Activated CD4-positive, alpha-beta T cell treated with anti-CD3 and anti-CD28 coated beads, Interleukin-2, amount 50 U/mL, for 24 hours (primary cell): ENCODE data around the gene PFKFB1.

ENCODE experiments used
- DNase-seq, 2 donors: peaks; one replicate each; pipeline ENCODE4 v3.0.0-alpha.2; 2020; ENCODE audit warnings: low read depth in 1 of 2, low spot score in 1 of 2

Gene PFKFB1

DNA sequence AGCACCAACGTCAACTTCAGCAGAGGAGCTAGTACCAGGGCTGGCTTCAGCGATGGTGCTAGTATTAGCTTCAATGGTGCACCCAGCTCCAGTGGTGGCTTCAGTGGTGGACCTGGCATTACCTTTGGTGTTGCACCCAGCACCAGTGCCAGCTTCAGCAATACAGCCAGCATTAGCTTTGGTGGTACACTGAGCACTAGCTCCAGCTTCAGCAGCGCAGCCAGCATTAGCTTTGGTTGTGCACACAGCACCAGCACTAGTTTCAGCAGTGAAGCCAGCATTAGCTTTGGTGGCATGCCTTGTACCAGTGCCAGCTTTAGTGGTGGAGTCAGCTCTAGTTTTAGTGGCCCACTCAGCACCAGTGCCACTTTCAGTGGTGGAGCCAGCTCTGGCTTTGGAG, 65.1 kb downstream of the PFKFB1 start:
- DNase-seq = no peak

DNA sequence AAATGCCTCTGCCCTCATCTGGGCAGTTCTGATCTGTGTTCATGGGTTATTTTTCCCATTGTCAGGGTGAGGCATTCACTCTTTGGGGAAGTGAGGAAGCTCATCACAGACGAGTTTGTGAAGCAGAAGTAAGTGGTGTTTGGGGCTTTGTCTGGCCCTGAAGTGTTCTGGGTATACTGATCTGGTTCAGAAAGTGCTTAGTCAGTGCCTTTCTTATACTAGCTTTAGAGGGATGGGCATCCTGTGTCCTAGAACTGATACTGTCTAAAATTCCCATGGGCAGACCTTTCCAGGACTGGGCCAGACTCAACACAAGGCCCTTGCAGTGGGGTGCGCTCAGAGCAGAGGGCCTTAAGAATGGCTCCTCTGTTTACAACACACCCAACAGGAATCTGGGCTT, 67.0 kb downstream of the PFKFB1 start:
- DNase-seq = no peak

DNA sequence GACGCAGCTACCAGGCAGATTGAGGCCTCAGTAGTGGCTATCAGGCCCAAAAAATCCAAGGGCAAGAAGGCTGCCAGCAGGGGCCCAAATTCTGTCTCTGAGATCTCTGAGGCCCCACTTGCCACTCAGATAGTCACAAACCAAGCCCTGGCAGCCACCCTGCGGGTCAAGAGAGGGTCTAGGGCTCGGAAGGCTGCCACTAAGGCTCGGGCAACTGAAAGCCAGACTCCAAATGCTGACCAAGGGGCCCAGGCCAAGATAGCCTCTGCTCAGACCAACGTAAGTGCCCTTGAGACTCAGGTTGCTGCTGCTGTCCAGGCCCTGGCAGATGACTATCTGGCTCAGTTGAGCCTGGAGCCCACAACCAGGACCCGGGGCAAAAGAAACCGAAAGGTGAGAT, 70.6 kb downstream of the PFKFB1 start:
- no peak for DNase-seq

DNA sequence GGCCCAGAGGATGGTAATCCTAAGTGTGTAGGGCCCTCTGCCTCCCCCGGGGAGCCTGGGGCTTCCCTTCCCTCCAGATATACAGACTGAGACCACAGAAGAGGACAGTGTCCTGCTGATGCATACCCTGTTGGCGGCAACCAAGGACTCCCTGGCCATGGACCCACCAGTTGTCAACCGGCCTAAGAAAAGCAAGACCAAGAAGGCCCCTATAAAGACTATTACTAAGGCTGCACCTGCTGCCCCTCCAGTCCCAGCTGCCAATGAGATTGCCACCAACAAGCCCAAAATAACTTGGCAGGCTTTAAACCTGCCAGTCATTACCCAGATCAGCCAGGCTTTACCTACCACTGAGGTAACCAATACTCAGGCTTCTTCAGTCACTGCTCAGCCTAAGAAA, 71.4 kb downstream of the PFKFB1 start:
- DNase-seq = no peak

DNA sequence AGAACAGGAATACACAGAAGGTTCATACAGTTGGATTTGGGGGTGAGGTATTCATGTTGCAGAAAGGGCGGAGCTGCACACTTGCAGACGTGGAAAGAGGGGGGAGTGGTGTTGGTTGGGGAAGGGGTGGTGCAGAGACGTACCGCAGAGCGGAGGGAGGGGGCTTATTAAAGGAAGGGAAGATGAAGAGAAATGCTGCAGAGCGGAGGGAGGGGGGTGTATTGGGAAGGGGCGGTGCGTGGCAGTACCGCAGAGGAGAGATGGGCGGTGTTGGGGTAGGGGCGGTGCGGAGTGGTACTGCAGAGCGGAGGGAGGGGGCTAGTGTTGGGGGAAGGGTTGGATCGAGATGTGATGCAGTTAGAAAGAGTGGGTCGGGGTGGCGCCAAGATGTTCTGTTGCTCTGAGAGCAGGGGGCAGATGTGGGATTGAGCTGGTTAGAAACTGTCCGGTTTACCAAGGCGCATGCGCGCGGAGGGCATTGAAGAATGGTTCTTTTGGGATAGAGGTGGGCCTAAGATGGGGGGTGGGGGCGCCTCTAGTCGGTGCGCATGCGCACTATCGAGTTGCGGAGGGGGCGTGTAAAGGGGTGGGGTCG, 72.5 kb downstream of the PFKFB1 start:
- peak; percentile 17 to 37 for DNase-seq

DNA sequence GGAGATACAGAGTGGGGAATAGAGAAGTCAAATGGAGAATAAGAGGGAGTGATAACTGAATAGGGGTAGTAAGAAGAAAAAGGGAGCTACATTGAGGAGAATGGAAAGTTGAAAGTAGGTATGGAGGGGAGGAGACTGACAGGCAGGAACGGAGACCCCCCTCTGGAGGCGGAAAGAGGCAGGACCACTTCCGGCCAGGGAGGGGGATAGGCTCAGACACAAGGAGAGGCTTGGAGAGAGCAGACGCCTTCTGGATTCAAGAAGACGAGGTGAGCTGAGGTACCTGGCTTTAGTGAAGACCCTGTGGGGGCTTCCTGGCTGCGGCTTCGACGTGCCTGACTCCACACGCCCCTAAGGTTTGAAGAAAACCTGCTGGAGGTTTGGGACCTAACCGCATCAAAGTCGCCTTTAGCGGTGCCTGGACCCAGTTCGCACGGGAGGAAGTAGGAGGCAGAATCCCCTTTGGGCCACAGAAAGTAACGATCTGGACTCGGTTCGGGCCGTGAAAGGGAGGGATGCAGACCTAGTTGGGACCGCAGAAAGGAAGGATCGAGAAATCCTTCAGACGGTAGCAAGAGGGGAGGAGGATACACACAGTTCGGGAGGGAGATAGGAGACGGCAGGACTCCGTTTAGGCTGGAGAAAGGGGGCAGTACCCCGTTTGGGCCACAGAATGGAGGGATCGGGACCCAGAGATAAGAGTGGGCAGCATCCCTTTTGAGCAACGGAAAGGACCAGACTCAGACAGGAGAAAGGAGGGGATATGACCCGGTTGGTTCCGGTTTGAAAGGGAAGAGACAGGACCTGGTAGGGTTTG, 73.2 kb downstream of the PFKFB1 start, which contains the start of gene TRO:
Gene TRO, plus strand, starts transcription at position 215 of the 817 bp plus-strand sequence. CDS start 1,423 bp downstream, outside the sequence.
- no peak for DNase-seq

DNA sequence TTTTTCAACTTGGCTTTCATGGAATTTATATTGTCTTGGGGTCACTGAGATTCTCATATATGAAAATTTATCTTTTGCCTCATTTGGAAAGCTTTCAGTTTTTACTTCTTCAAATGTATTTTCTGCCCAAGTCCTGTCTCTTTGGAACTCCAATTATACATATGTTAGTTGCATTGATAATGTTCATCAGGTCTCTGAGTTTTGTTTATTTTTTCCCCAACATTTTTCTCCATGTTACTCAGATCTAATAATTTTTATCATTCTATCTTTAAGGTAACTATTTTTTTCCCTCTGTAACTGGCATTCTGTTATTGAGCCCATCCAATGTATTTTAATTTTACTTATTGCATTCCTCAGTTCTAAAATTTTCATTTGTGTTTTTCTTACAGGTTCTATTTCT, 84.0 kb downstream of the PFKFB1 start:
- no peak for DNase-seq

DNA sequence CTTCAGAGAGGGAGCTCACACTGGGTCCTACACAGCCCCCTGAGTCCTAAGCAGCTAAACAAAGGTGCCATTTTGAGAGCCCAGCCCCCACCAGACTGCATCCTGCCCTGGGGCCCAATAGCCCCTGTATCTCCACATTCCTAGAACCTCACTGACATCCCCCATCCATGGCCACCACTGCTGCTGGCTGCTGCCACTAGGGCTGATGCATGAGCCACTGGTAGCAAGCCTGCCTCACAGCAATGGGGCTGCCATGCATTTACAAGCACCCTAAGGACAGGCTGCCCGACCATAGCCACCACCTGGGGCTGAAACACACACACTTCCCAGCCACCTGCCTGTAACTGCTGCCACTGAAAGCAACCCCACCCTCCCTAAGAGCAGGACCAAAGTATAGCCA, 99.8 kb downstream of the PFKFB1 start:
- no peak for DNase-seq

DNA sequence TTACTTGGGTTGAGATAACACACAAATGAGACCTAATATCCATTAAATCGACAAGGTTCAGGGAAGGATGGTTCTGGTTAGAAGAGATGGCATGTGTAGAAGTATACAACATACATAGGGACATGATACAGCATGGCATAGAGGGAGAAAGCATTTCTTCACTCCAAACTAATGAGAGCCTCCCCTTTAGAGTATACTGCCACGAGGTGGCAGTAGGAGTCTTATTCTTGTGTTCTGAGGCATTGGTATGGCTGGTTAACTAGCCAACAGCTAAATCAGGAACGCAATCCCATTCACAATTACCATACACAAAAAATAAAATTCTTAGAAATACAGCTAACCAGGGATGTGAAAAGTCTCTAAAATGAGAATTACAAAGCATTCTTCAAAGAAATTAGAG, 102.4 kb downstream of the PFKFB1 start:
- DNase-seq = peak in 1 of 2 donors; percentile 3

DNA sequence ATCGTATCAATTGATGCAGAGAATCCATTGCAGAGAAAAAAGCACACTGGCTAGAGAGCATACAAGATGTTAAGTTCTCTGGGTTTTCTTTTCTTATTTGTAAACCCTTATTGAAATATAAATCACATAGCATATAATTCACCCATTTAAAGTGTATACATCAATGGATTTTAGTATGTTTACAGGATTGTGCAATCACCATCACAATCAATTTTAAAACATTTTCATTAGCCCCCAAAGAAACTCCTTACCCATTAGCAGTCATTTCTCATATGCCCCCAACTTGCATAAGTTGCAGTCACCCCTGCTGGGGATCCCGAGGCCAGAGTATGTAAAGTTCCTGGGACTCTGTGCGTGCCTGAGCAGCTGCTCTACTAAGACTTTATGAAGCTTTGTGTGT, 108.2 kb downstream of the PFKFB1 start:
- DNase-seq = no peak
